OCI-LY7 (cell line): ENCODE data around the gene DNMT1. TPM values are rescaled to one million over a fixed set of nuclear protein-coding genes. Genes with fewer than 3 reads are reported as not detected.
A peak's percentile ranks its signal among the peaks of the same experiment; 100 is the strongest.

Source experiments
- BruUV-seq: library from RNA; stranded (reverse); fragments of 400-500 nt; replicated peaks from 2 replicates; lab custom pipeline; 2021; lab: Mats Ljungman, UMichigan
- CTCF ChIA-PET: fragments of 300-600 bp; sonication (Branson Sonifier 250); formaldehyde crosslinking; loops from one replicate; lab custom pipeline; 2022; ENCODE audit warnings: antibody characterized with exemption; ENCODE audit not compliant: unreplicated experiment; lab: Charles Lee
- POLR2A ChIA-PET: fragments of 300-600 bp; sonication (Branson Sonifier 250); formaldehyde crosslinking; loops from one replicate; lab custom pipeline; 2022; ENCODE audit warnings: antibody characterized with exemption; lab: Charles Lee
- DNase-seq: peaks from one replicate; pipeline ENCODE4 v3.0.0-alpha.2; 2015; ENCODE audit warnings: low spot score
- H2AFZ ChIP-seq: fragments of 200-600 bp; sonication (generic), shearing (Covaris generic); 2 replicates; pipeline ENCODE4 v1.6.1; 2014; ENCODE audit warnings: mild to moderate bottlenecking, antibody characterized with exemption, low read length, moderate library complexity
- H3K27ac ChIP-seq: fragments of 200-600 bp; sonication (generic); 2 replicates; pipeline ENCODE4 v1.5.1; 2014; ENCODE audit warnings: mixed run types, low read depth, mild to moderate bottlenecking, moderate library complexity, low read length, inconsistent platforms; ENCODE audit not compliant: poor library complexity, severe bottlenecking
- H3K36me3 ChIP-seq: fragments of 200-600 bp; sonication (generic); 2 replicates; pipeline ENCODE4 v1.6.1; 2014; ENCODE audit warnings: mild to moderate bottlenecking, antibody characterized with exemption, low read length, moderate library complexity, mixed read lengths; ENCODE audit not compliant: insufficient read depth
- H3K4me1 ChIP-seq: fragments of 200-600 bp; sonication (generic); 2 replicates; pipeline ENCODE4 v1.5.1; 2014; ENCODE audit warnings: mild to moderate bottlenecking, low read length; ENCODE audit not compliant: insufficient read depth, poor library complexity, severe bottlenecking
- H3K4me2 ChIP-seq: fragments of 200-600 bp; sonication (generic); 2 replicates; pipeline ENCODE4 v1.6.1; 2014; ENCODE audit warnings: mild to moderate bottlenecking, low read length
- H3K4me3 ChIP-seq: fragments of 200-600 bp; sonication (generic); 2 replicates; pipeline ENCODE4 v1.5.1; 2014; ENCODE audit warnings: mild to moderate bottlenecking, low read depth, low read length; ENCODE audit not compliant: poor library complexity, severe bottlenecking
- H3K79me2 ChIP-seq: fragments of 200-600 bp; sonication (generic); 2 replicates; pipeline ENCODE4 v1.6.1; 2016; ENCODE audit warnings: low read depth, mild to moderate bottlenecking, low read length, moderate library complexity, mixed read lengths; ENCODE audit not compliant: insufficient read depth
- H3K9me2 ChIP-seq: fragments of 200-600 bp; sonication (generic); 2 replicates; pipeline ENCODE4 v1.6.1; 2016; ENCODE audit warnings: mild to moderate bottlenecking, low read length, mixed read lengths; ENCODE audit not compliant: insufficient read depth
- H3K9me3 ChIP-seq: fragments of 200-600 bp; sonication (generic); 2 replicates; pipeline ENCODE4 v1.6.1; 2014; ENCODE audit warnings: mild to moderate bottlenecking, mixed run types, low read length, mixed read lengths
- H4K20me1 ChIP-seq: fragments of 200-600 bp; sonication (generic); 2 replicates; pipeline ENCODE4 v1.6.1; 2014; ENCODE audit warnings: mild to moderate bottlenecking, antibody characterized with exemption, low read length, moderate library complexity, mixed read lengths; ENCODE audit not compliant: insufficient read depth
- EZH2phosphoT487 ChIP-seq: fragments of 200-600 bp; sonication (generic); IDR thresholded peaks from 2 replicates; pipeline ENCODE4 v1.6.1; 2018; ENCODE audit warnings: low read depth, borderline replicate concordance, mild to moderate bottlenecking, mixed run types, antibody characterized with exemption, low read length, moderate library complexity, mixed read lengths
- intact Hi-C: fragments of 100-400 bp; cut with micrococcal nuclease; formaldehyde crosslinking; loops from one replicate; pipeline ENCODE4 v1.10.0; 2022; ENCODE audit not compliant: unreplicated experiment
- microRNA-seq: library from miRNA; unstranded; fragments of <30 nt; microRNA quantifications from one replicate; pipeline ENCODE4 v1.2.0, GENCODE V29; 2022; ENCODE audit warnings: borderline replicate concordance
- small RNA-seq: library from RNA; depleted of rRNA; stranded (forward); fragments of <200 nt; gene quantifications from one replicate; pipeline ENCODE3, GENCODE V24; 2014
- total RNA-seq, 2 experiments: library from RNA; depleted of rRNA in 1 of 2; stranded (reverse); fragments of >200 nt in 1 of 2; shearing (Covaris generic) in 1 of 2; gene quantifications; 2 replicates each; pipeline ENCODE4 v1.2.3, GENCODE V29; 2014 to 2022
- TF ChIP-seq, protein P1 (sequence below): fragments of 200-600 bp; sonication (generic); conservative IDR thresholded peaks from 2 replicates; pipeline ENCODE4 v1.5.1; 2014; ENCODE audit warnings: mild to moderate bottlenecking, antibody characterized with exemption, low read length, moderate library complexity, mixed read lengths

DNMT1 gene
- total RNA-seq, 2 experiments from 2014 or later: 329 to 680 TPM

GRCh38 chr19:10084803-10085202, 110.0 kb downstream of the DNMT1 start:
- intact Hi-C loops: no loop called here
- Histone ChIP-seq H3K36me3 (no peaks in the 10 kb centered on the region), H3K9me2 (no peaks in the 10 kb centered on the region), H3K79me2 (peaks cover 5% of the 10 kb centered on the region; the same call in 1 of the 2 replicates), H3K4me3 (no peak overlapping the region), H3K4me1 (peaks cover 5% of the 10 kb centered on the region), H3K27ac (no peak overlapping the region), H3K9me3 (no peaks in the 10 kb centered on the region), H4K20me1 (no peaks in the 10 kb centered on the region), H3K4me2 (no peak overlapping the region), H2AFZ (no peak overlapping the region)
- CTCF ChIA-PET: interaction anchor here (0.5 kb wide), 1 partner anchor 22 kb away, joined by 3 read pairs; no protein-coding TSS in a partner anchor
- TF ChIP-seq EZH2phosphoT487: no peak
- TF ChIP-seq, protein P1, sequence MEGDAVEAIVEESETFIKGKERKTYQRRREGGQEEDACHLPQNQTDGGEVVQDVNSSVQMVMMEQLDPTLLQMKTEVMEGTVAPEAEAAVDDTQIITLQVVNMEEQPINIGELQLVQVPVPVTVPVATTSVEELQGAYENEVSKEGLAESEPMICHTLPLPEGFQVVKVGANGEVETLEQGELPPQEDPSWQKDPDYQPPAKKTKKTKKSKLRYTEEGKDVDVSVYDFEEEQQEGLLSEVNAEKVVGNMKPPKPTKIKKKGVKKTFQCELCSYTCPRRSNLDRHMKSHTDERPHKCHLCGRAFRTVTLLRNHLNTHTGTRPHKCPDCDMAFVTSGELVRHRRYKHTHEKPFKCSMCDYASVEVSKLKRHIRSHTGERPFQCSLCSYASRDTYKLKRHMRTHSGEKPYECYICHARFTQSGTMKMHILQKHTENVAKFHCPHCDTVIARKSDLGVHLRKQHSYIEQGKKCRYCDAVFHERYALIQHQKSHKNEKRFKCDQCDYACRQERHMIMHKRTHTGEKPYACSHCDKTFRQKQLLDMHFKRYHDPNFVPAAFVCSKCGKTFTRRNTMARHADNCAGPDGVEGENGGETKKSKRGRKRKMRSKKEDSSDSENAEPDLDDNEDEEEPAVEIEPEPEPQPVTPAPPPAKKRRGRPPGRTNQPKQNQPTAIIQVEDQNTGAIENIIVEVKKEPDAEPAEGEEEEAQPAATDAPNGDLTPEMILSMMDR: no peak
- BruUV-seq: no TSS peak
- DNase-seq: no peak
- POLR2A ChIA-PET: no interaction called here

GRCh38 chr19:10083911-10084310, 110.8 kb downstream of the DNMT1 start:
- H3K9me2 ChIP-seq: no peaks in the 10 kb centered on the region
- peaks cover 5% of the 10 kb centered on the region for H3K4me1 ChIP-seq
- no peak for DNase-seq
- no peaks in the 10 kb centered on the region for H3K36me3 ChIP-seq
- no peak overlapping the region for H3K4me2 ChIP-seq
- POLR2A ChIA-PET: no interaction called here
- H3K9me3 ChIP-seq: no peaks in the 10 kb centered on the region
- H3K79me2 ChIP-seq: peaks cover 5% of the 10 kb centered on the region; the same call in 1 of the 2 replicates
- H3K4me3 ChIP-seq: no peak overlapping the region
- no peak overlapping the region for H2AFZ ChIP-seq
- BruUV-seq: no TSS peak
- TF ChIP-seq, protein P1: no peak
- no peaks in the 10 kb centered on the region for H4K20me1 ChIP-seq
- no peak overlapping the region for H3K27ac ChIP-seq
- intact Hi-C loops: no loop called here
- CTCF ChIA-PET: no interaction called here

Small RNA genes within 50 kb of the gene (microRNA-seq; reads per million reads assigned to microRNA genes)
- not detected for gene MIR4322

Small RNA genes within 50 kb of the gene (small RNA-seq; reads per million reads assigned to genes)
- gene MIR4322 (not detected), gene SNORD105 (66.8 reads per million, percentile 99 among the genes with 10 or more reads in this experiment), gene SNORD105B (1,705 reads per million, percentile 100 among the genes with 10 or more reads in this experiment)

Other genes with a start within 250 kb of the DNMT1 start
- not detected in 2 replicates for gene COL5A3, start 184.4 kb downstream of the DNMT1 start, total RNA-seq (2014; rRNA removed; shearing (Covaris generic))
- gene COL5A3, start 184.4 kb downstream of the DNMT1 start, total RNA-seq (2022): not detected in 2 replicates
- not detected in 2 replicates for gene RDH8, start 181.5 kb downstream of the DNMT1 start, total RNA-seq (2014; rRNA removed; shearing (Covaris generic))
- not detected in 2 replicates for gene RDH8, start 181.5 kb downstream of the DNMT1 start, total RNA-seq (2022)
- gene SHFL, start 108.6 kb downstream of the DNMT1 start, total RNA-seq (2014; rRNA removed; shearing (Covaris generic)): 21.9 and 32.9 TPM in 2 replicates
- gene SHFL, start 108.6 kb downstream of the DNMT1 start, total RNA-seq (2022): 28.5 and 30.9 TPM in 2 replicates
- 7.3 and 8.4 TPM in 2 replicates for gene ANGPTL6, start 92.3 kb downstream of the DNMT1 start, total RNA-seq (2014; rRNA removed; shearing (Covaris generic))
- 8.3 and 10.1 TPM in 2 replicates for gene ANGPTL6, start 92.3 kb downstream of the DNMT1 start, total RNA-seq (2022)
- gene PPAN, start 88.6 kb downstream of the DNMT1 start, total RNA-seq (2014; rRNA removed; shearing (Covaris generic)): 77.1 and 85.8 TPM in 2 replicates
- gene PPAN, start 88.6 kb downstream of the DNMT1 start, total RNA-seq (2022): 88.3 and 116 TPM in 2 replicates
- 8.8 and 11.9 TPM in 2 replicates for gene P2RY11, start 83.3 kb downstream of the DNMT1 start, total RNA-seq (2014; rRNA removed; shearing (Covaris generic))
- gene P2RY11, start 83.3 kb downstream of the DNMT1 start, total RNA-seq (2022): 31.1 and 43.3 TPM in 2 replicates
- 255 and 287 TPM in 2 replicates for gene EIF3G, start 75.1 kb downstream of the DNMT1 start, total RNA-seq (2014; rRNA removed; shearing (Covaris generic))
- gene EIF3G, start 75.1 kb downstream of the DNMT1 start, total RNA-seq (2022): 256 TPM in 2 replicates
- 27.0 and 27.8 TPM in 2 replicates for gene S1PR2, start 36.4 kb upstream of the DNMT1 start, total RNA-seq (2014; rRNA removed; shearing (Covaris generic))
- 51.6 and 64.5 TPM in 2 replicates for gene S1PR2, start 36.4 kb upstream of the DNMT1 start, total RNA-seq (2022)
- 134 and 148 TPM in 2 replicates for gene MRPL4, start 57.3 kb upstream of the DNMT1 start, total RNA-seq (2014; rRNA removed; shearing (Covaris generic))
- gene MRPL4, start 57.3 kb upstream of the DNMT1 start, total RNA-seq (2022): 132 and 155 TPM in 2 replicates
- gene ICAM1, start 76.2 kb upstream of the DNMT1 start, total RNA-seq (2014; rRNA removed; shearing (Covaris generic)): 12.0 and 15.8 TPM in 2 replicates
- 13.4 and 13.5 TPM in 2 replicates for gene ICAM1, start 76.2 kb upstream of the DNMT1 start, total RNA-seq (2022)
- gene ICAM4, start 92.0 kb upstream of the DNMT1 start, total RNA-seq (2014; rRNA removed; shearing (Covaris generic)): not detected in 2 replicates
- gene ICAM4, start 92.0 kb upstream of the DNMT1 start, total RNA-seq (2022): 0.38 and 0.53 TPM in 2 replicates
- gene ICAM5, start 95.0 kb upstream of the DNMT1 start, total RNA-seq (2014; rRNA removed; shearing (Covaris generic)): 2.7 and 6.4 TPM in 2 replicates
- 10.8 and 12.6 TPM in 2 replicates for gene ICAM5, start 95.0 kb upstream of the DNMT1 start, total RNA-seq (2022)
- gene ZGLP1, start 114.9 kb upstream of the DNMT1 start, total RNA-seq (2014; rRNA removed; shearing (Covaris generic)): 2.3 and 8.8 TPM in 2 replicates
- 5.4 and 5.7 TPM in 2 replicates for gene ZGLP1, start 114.9 kb upstream of the DNMT1 start, total RNA-seq (2022)
- 17.2 and 28.8 TPM in 2 replicates for gene FDX2, start 121.1 kb upstream of the DNMT1 start, total RNA-seq (2014; rRNA removed; shearing (Covaris generic))
- gene FDX2, start 121.1 kb upstream of the DNMT1 start, total RNA-seq (2022): 10.4 and 17.1 TPM in 2 replicates
- gene RAVER1, start 138.6 kb upstream of the DNMT1 start, total RNA-seq (2014; rRNA removed; shearing (Covaris generic)): 21.6 and 35.7 TPM in 2 replicates
- gene RAVER1, start 138.6 kb upstream of the DNMT1 start, total RNA-seq (2022): 90.7 and 95.8 TPM in 2 replicates
- 63.7 and 66.0 TPM in 2 replicates for gene ICAM3, start 144.7 kb upstream of the DNMT1 start, total RNA-seq (2014; rRNA removed; shearing (Covaris generic))
- 76.4 and 82.0 TPM in 2 replicates for gene ICAM3, start 144.7 kb upstream of the DNMT1 start, total RNA-seq (2022)
- 151 and 185 TPM in 2 replicates for gene TYK2, start 185.6 kb upstream of the DNMT1 start, total RNA-seq (2014; rRNA removed; shearing (Covaris generic))
- 214 and 216 TPM in 2 replicates for gene TYK2, start 185.6 kb upstream of the DNMT1 start, total RNA-seq (2022)
- 332 and 345 TPM in 2 replicates for gene CDC37, start 208.6 kb upstream of the DNMT1 start, total RNA-seq (2014; rRNA removed; shearing (Covaris generic))
- 269 and 271 TPM in 2 replicates for gene CDC37, start 208.6 kb upstream of the DNMT1 start, total RNA-seq (2022)
- 9.4 and 16.4 TPM in 2 replicates for gene PDE4A, start 225.6 kb upstream of the DNMT1 start, total RNA-seq (2014; rRNA removed; shearing (Covaris generic))
- 42.4 and 45.1 TPM in 2 replicates for gene PDE4A, start 225.6 kb upstream of the DNMT1 start, total RNA-seq (2022)